Mucosa of rectum (tissue), 2 donors: ENCODE data around the gene POU2F1.

Experiments
- H3K27ac ChIP-seq, 2 donors: one replicate each; pipeline ENCODE4 v1.7.0; 2013; ENCODE audit warnings: inconsistent platforms in 2 of 2, low read depth in 2 of 2, low read length in 2 of 2
- H3K27me3 ChIP-seq, 2 donors: one replicate each; pipeline ENCODE4 v1.7.0; 2013; ENCODE audit warnings: low read length in 2 of 2; ENCODE audit not compliant: control insufficient read depth in 2 of 2, insufficient read depth in 2 of 2
- H3K36me3 ChIP-seq, 2 donors: one replicate each; pipeline ENCODE4 v1.7.0; 2013; ENCODE audit warnings: low read length in 2 of 2; ENCODE audit not compliant: control insufficient read depth in 2 of 2, insufficient read depth in 2 of 2
- H3K4me1 ChIP-seq, 2 donors: one replicate each; pipeline ENCODE4 v1.7.0; 2013; ENCODE audit warnings: low read length in 2 of 2, mild to moderate bottlenecking in 1 of 2; ENCODE audit not compliant: control insufficient read depth in 2 of 2, insufficient read depth in 2 of 2
- H3K4me3 ChIP-seq, 2 donors: one replicate each; pipeline ENCODE4 v1.7.0; 2013; ENCODE audit warnings: low read length in 2 of 2
- H3K9ac ChIP-seq, 2 donors: one replicate each; pipeline ENCODE4 v1.7.0; 2013; ENCODE audit warnings: low read length in 2 of 2, low read depth in 1 of 2, mild to moderate bottlenecking in 1 of 2
- H3K9me3 ChIP-seq, 2 donors: one replicate each; pipeline ENCODE4 v1.7.0; 2013; ENCODE audit warnings: low read length in 2 of 2; ENCODE audit not compliant: control insufficient read depth in 2 of 2
- donor health status: healthy.
- donor health status: Normal muscosa, but diverticular disease.

Gene POU2F1

GRCh38 chr1:167431909-167432650, 211.4 kb downstream of the POU2F1 start:
- no peaks in the 10 kb centered on the region for H3K9me3 ChIP-seq
- no peaks in the 10 kb centered on the region for H3K4me1 ChIP-seq
- H3K4me3 ChIP-seq, result no peak overlapping the region
- H3K36me3 ChIP-seq, result no peaks in the 10 kb centered on the region
- no peaks in the 10 kb centered on the region for H3K27me3 ChIP-seq
- H3K9ac ChIP-seq, result no peak overlapping the region
- H3K27ac ChIP-seq, result no peak overlapping the region

GRCh38 chr1:167432780-167433179, 212.1 kb downstream of the POU2F1 start:
- Histone ChIP-seq H3K9me3 (no peaks in the 10 kb centered on the region), H3K36me3 (no peaks in the 10 kb centered on the region), H3K27me3 (no peaks in the 10 kb centered on the region), H3K27ac (no peak overlapping the region), H3K4me1 (no peaks in the 10 kb centered on the region), H3K9ac (no peak overlapping the region), H3K4me3 (no peak overlapping the region)

- Histone ChIP-seq H3K27ac (no peak overlapping the region), H3K4me1 (peaks cover 0 to 2% of the 10 kb centered on the region in 2 donors), H3K4me3 (no peak overlapping the region), H3K27me3 (no peaks in the 10 kb centered on the region), H3K36me3 (no peaks in the 10 kb centered on the region), H3K9ac (no peak overlapping the region), H3K9me3 (no peaks in the 10 kb centered on the region)
These were observed 213.2 kb downstream of the POU2F1 start for GRCh38 chr1:167433884-167434283.

GRCh38 chr1:167434306-167434705, 213.6 kb downstream of the POU2F1 start:
- Histone ChIP-seq H3K9me3 (no peaks in the 10 kb centered on the region), H3K4me1 (peaks cover 2 to 6% of the 10 kb centered on the region in 2 donors), H3K9ac (no peak overlapping the region), H3K4me3 (no peak overlapping the region), H3K27me3 (no peaks in the 10 kb centered on the region), H3K27ac (no peak overlapping the region), H3K36me3 (no peaks in the 10 kb centered on the region)

- Histone ChIP-seq H3K27ac (no peak overlapping the region), H3K4me1 (peaks cover 4 to 7% of the 10 kb centered on the region in 2 donors), H3K36me3 (no peaks in the 10 kb centered on the region), H3K9me3 (no peaks in the 10 kb centered on the region), H3K9ac (no peak overlapping the region), H3K27me3 (no peaks in the 10 kb centered on the region), H3K4me3 (no peak overlapping the region)
These were observed 214.8 kb downstream of the POU2F1 start for GRCh38 chr1:167435484-167435883.

- Histone ChIP-seq H3K27me3 (no peaks in the 10 kb centered on the region), H3K4me3 (peak overlapping the region; percentile 19 to 67), H3K9ac (no peak overlapping the region), H3K4me1 (peaks cover 16 to 21% of the 10 kb centered on the region in 2 donors), H3K36me3 (no peaks in the 10 kb centered on the region), H3K27ac (no peak overlapping the region), H3K9me3 (no peaks in the 10 kb centered on the region)
These were observed 217.8 kb downstream of the POU2F1 start for GRCh38 chr1:167438171-167439138.

- peaks cover 16 to 21% of the 10 kb centered on the region in 2 donors for H3K4me1 ChIP-seq
- H3K9me3 ChIP-seq, result no peaks in the 10 kb centered on the region
- no peak overlapping the region for H3K27ac ChIP-seq
- H3K9ac ChIP-seq, result no peak overlapping the region
- peak overlapping the region; percentile 19 to 67 for H3K4me3 ChIP-seq
- H3K36me3 ChIP-seq, result no peaks in the 10 kb centered on the region
- no peaks in the 10 kb centered on the region for H3K27me3 ChIP-seq
These were observed 218.8 kb downstream of the POU2F1 start for GRCh38 chr1:167439301-167439988.

GRCh38 chr1:167440345-167440744, 219.7 kb downstream of the POU2F1 start:
- H3K27ac ChIP-seq, result no peak overlapping the region
- H3K36me3 ChIP-seq, result no peaks in the 10 kb centered on the region
- no peak overlapping the region for H3K4me3 ChIP-seq
- H3K27me3 ChIP-seq, result no peaks in the 10 kb centered on the region
- no peaks in the 10 kb centered on the region for H3K9me3 ChIP-seq
- H3K4me1 ChIP-seq, result peaks cover 16 to 21% of the 10 kb centered on the region in 2 donors
- no peak overlapping the region for H3K9ac ChIP-seq

GRCh38 chr1:167440776-167441175, 220.1 kb downstream of the POU2F1 start:
- Histone ChIP-seq H3K9me3 (no peaks in the 10 kb centered on the region), H3K27ac (no peak overlapping the region), H3K4me3 (no peak overlapping the region), H3K27me3 (no peaks in the 10 kb centered on the region), H3K36me3 (no peaks in the 10 kb centered on the region), H3K9ac (no peak overlapping the region), H3K4me1 (peaks cover 16 to 21% of the 10 kb centered on the region in 2 donors)
